Embryonic facial prominence (tissue), 1 donor: ENCODE data around the gene ZMAT5.

ENCODE experiments used
- DNase-seq: peaks from one replicate; pipeline ENCODE4 v3.0.0-alpha.2; 2016; ENCODE audit errors: extremely low spot score

ZMAT5 gene, protein sequence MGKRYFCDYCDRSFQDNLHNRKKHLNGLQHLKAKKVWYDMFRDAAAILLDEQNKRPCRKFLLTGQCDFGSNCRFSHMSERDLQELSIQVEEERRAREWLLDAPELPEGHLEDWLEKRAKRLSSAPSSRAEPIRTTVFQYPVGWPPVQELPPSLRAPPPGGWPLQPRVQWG

GRCh38 chr22:29766632-29767170, at the start of gene ZMAT5:
ZMAT5 (minus strand) TSS chr22:29767007; CDS start chr22:29748544, 18,463 bp downstream.
- DNase-seq = peak; percentile 95

GRCh38 chr22:29816539-29816938, 49.7 kb upstream of the ZMAT5 start:
- no peak for DNase-seq

DNA sequence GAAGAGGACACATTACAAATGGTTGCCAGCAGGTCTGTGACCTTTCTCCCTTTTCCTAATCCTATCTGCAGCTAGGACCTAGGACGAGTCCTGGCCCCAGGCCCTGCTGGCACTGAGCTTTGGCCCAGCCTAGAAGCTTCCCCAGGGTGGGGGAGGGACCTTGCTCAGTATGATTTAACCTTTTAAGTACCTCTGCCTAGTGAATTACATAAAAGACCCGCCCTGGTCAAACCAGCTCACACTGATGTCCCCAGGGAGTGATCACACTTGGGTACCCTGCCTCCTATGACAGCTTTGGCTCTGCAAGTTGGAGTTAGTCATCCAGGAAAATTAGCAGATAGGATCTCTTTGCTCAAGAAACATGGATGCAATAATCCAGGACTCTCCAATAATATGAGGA, 49.3 kb upstream of the ZMAT5 start:
- no peak for DNase-seq

DNA sequence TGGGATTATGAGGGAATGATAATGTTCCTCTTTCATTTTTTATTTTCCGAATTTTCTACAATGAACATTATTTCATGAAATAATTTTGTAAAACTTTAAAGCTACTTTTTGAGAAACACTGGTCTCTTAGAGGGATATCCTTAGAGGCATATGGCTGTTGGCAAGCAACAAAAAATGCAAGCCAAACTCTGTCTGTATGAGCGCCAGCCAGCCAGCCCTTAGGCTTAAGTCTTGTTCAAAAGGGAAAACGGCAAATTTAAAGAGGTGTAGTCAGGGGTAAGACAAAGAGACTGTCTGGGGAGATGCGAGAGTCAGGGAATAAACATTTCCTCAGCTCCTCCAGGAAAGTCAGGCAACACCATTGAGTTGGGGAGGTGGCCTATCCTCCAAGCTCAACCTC, 48.8 kb upstream of the ZMAT5 start:
- DNase-seq = no peak

DNA sequence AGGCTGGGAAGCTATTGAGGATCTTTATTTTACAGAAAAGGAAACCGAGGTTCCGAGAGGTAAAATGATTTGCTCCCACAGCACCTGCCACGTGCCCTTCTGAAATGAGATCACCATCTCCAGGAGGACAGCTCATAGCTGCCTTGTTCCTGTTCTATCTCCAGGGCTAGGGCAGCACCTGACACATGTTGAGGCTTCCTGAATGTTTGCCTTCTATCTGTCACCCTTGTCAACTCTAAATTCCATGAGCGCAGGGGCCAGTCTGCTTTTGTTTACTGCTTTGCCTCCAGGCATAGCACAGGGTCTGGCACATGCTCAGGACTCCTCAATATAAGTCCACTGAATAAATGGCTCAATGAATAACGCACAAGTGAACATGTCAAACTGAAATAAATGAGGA, 47.2 kb upstream of the ZMAT5 start:
- no peak for DNase-seq

DNA sequence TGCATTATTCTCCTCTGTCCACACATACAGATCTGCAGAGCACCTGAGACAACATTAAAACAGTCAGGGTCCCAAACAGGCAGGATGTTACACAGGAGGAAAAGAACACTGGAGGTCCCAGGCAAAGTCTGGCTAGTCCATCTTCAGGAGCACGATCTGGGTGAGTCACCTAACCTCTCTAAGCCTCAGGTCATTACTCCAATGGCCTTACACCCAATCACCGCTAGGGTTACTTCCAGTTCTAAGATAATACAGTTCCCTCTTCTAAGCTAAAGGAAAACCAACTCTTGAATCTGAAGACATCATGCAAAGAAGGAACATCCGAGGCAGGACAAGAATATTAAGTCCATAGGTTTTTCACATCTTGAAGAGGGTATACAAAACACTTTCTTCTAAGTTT, 46.8 kb upstream of the ZMAT5 start:
- no peak for DNase-seq

GRCh38 chr22:29813126-29813525, 46.3 kb upstream of the ZMAT5 start:
- DNase-seq = no peak

GRCh38 chr22:29811377-29811776, 44.6 kb upstream of the ZMAT5 start:
- no peak for DNase-seq

GRCh38 chr22:29810216-29810615, 43.4 kb upstream of the ZMAT5 start:
- DNase-seq = no peak

DNA sequence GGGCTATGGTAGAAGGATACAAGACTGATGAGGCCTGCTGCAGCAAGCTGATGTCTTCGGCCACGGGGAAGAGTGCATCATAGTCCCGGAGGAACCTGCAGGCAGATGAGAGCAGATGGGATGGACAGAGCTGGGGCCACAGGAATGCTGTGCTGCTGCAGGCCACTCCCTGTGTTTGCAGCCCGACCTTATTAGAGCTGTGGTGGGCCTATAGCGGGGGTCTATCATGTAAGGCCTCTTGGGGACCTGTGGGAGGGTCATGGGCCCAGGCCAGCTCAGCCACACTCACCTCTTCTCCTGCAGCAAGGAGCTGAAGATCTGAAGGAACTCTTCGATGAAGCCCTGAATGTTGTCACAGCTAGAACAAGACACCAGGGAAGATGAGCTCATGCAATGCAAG, 39.4 kb upstream of the ZMAT5 start:
- no peak for DNase-seq

DNA sequence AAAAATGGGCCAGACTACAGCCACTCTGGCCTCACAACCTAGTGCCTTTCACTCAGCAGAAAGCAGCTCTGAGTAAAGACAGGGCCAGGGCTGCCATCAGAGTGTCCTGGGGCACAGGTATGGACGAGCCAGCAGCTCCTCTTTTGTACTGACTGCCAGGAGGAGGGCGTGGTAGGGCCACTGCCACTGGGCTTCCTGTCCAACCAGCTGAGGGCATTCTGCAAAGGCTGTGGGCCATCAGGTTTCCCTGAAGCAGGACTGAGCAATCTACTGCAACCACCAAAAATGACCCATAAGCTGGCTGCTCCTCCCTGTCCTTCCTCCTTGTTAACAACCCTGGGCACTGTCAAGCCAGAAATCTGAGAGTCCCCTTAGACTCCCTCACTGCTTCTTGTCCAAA, 38.2 kb upstream of the ZMAT5 start:
- DNase-seq = no peak

DNA sequence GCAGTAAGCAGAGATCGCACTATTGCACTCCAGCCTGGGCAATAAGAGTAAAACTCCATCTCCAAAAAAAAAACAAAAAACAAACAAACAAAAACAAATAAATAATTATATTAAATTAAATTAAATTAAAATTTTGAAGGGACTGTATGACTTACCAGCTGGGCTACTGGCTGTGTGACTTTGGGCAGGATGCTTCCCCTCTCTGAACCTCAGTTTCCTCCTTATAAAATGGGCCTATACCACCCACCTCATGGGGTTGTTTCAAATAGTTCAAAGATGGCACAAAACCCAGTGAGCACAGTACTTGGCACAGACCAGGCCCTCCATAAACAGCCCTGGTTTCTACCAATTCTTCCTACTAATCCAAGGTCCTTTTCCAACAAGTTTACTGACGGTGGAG, 36.4 kb upstream of the ZMAT5 start:
- DNase-seq = no peak

DNA sequence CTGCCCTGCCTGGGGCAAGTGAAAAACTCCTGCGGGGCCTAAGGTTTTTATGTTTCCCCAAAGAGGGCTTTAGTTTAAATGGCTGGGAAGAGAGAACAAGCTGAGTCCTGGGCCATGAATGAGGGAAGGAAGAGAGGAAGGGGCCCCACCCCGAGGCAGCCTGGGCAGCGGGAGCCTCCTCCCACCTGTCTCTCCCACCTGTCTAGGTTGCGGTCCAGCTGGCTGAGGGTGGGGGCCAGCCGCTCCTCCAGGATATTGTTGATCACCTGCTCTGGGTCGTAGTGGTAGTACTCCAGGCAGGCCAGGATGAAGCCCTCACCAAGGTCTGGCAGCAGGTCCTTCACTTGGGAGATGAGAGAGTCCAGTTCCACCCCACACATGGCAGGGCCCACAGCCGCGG, 35.0 kb upstream of the ZMAT5 start:
- no peak for DNase-seq

GRCh38 chr22:29801153-29801552, 34.3 kb upstream of the ZMAT5 start:
- no peak for DNase-seq

DNA sequence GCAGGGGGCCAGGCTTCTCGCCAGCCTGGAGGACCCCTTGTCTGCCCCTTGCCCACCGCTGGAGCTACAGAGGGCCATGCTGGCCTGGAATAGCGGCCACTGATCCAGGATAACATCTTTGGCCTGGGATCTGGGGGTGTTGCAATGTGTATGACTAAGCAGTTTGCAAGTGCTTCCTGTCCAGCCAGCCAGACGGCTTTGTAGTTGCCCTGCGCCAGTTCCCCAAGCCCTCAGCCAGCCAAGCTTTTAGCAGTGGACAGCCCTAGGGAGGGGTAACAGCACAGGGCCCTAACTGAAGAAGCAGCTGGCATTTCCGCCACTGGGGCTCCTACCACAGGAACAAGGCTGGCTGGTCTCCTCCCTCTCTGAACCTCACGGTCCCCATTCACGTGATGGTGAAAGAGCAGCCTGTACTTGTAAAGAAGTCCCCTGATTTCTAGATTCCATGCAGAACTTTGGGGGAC, 32.4 kb upstream of the ZMAT5 start:
- DNase-seq = no peak

DNA sequence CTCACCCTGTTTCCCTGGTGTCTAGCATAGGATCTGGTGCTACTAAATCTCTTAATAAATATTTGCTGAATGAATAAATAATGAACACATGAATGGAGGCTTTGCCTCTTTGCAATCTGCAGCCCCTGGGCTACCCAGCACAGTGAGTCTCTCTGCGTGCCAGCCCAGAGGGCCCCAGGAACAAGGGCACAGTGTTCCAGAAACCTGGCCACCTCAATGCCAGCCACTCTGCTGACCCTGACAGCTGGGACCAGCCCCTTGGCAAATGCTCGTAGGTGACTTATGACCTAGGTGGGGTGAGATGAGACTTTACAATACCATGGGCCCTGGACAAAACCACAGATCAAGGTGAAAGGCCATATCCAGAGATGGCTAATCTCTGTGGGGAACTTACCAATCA, 32.0 kb upstream of the ZMAT5 start:
- no peak for DNase-seq

GRCh38 chr22:29798318-29798717, 31.5 kb upstream of the ZMAT5 start:
- no peak for DNase-seq

GRCh38 chr22:29797351-29797750, 30.5 kb upstream of the ZMAT5 start:
- no peak for DNase-seq

DNA sequence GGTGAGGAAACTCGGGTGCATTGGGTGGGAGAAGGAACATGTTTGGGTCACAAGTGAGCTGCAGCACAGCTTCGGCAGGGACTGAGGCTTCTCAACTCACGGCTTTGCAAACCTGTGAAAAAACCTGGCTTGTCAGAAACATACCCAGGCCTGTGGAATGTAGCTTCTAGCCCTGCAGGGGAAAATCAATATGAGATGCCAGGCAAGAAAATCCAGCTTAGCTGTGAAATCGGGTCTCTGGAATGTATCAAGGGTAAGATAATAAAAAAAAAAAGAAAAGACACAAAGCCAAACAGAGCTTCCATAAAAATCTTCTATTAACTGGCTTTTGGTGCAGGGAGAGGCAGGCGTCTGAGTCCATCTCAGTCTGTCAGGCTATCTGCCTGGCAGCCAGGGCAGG, 28.9 kb upstream of the ZMAT5 start:
- no peak for DNase-seq

DNA sequence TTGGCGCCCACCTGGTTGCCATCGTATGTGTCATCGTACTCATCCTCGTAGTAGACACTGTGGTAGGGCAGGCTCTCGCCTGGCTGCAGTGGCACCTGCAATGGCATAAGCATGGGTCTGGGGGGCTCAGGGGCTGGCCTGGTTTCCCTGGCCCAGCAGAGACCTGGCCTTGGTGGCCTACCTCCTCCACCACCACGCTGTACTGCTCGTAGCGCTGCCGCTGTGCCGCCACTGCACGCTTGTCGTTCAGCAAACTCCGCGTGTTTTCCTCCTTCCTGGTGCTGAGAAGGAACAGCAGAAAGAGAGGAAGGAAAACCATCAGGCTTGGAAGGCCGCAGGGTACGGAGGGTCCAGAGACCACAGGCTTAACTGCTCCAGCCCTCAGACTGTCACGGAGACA, 26.6 kb upstream of the ZMAT5 start:
- no peak for DNase-seq

DNA sequence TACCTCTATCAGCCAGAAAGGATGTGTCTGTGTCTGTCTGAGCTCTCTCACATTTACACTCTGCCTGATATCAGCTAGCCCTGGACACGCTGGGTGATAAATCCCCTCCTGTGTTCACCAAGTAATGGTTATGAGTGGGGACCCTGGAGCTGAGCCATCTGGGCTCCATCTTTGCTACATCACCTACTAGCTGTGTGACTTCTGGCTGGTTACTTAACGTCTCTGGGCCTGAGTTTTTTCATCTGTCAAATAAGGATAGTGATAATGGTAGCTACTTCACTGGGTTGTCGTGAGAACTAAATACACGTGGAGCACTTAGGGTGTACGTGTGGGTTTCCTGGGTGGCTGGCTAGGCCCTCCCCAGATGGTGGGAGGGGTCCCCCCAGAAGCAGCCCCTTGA, 23.3 kb upstream of the ZMAT5 start:
- no peak for DNase-seq

DNA sequence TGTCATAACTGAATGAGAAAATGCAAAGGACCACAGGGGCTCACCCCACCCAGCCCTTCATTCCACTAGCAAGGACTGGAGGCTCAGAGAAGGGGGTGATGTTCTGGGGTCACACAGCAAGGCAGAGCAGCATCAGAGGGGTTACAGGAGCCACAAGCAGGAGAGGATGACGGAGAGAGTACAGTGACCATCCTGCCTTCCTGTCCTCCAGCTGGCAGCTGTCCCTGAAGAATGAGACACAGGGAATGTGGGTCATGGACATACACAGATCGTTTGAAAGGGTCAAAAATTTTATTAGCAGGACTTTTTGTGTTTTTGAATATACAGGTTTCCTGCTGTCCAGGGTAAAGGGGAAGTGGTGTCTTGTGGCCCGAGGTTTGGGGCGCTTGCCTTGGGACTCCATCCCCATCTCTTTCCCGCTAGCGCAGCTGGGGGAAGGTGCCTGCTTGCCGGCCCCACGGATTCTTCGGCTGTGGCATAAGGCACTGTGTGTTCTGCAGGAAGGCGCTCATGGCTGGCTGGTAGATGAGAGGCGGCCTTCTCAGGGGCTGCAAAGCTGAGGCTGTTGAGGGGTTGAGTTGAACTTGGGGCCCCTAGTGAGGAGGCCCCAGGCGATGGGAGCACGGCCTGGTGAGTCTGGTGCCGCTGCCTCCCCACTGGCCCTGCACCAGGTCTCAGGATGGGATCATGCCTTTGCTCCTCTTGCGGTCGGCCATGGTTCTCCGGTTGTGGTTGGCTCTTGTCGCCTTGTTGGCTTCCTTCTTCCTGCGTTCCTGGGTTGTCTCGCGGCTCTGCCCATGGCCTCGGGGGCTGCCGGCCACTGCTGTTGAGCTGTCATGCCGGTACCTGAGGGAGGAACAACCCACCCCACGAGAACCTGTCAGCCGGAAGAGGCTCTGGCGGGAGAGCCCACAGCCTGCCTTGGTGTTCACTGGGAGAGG, 21.8 kb upstream of the ZMAT5 start:
- no peak for DNase-seq

- no peak for DNase-seq
These were observed 20.7 kb upstream of the ZMAT5 start for GRCh38 chr22:29787371-29787980.
